Measurements from ENCODE around the gene RMI2.

GRCh38 chr16:11400076-11400475 lies 54.8 kb downstream of the RMI2 start:
- TF ChIP-seq POLR2A (IDR thresholded peaks at IDR 0.05) (no peak), CTCF (IDR thresholded peaks at IDR 0.05) (no peak)
